RKO (cell line): ENCODE measurements around the gene CRYGN.

Experiments
- DNase-seq: peaks from one replicate; pipeline ENCODE4 v3.0.0-alpha.2; 2016; ENCODE audit warnings: low spot score

The CRYGN gene

DNA sequence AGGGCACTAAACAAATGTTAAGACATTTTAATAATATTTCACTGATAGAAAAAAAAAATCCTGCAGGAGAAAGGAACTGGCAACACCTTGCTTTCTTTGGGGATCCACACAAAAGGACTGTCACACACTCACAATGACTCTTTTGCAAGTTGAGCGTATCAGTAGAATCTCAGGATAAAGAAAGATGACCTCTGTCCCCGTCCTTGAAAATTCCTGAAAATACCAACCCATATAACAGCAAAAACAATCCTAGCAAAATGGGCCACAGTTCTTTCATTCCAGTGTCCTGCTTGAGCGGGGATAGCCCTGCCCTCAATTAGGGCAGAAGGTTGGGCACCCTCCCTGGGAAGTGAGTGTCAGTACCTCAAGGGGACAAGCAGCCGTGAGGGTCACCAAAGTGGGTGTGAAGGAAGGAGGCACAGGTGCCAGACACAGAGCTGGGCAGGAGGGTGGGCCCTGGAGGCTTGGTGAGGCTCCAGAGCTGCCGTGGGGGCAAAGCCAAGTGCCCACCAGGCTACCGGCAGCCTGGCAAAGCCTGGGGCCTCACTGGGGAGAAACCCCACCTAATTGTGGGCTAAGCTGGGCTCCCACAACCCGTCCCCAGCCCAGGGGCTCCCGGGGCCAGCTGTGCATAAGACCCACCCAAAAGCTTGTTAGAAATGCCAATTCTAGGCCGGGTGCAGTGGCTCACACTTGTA, 32.9 kb downstream of the CRYGN start:
- no peak for DNase-seq

- DNase-seq: no peak
Observed at GRCh38 chr7:151406051-151406875, 33.7 kb downstream of the CRYGN start.

DNA sequence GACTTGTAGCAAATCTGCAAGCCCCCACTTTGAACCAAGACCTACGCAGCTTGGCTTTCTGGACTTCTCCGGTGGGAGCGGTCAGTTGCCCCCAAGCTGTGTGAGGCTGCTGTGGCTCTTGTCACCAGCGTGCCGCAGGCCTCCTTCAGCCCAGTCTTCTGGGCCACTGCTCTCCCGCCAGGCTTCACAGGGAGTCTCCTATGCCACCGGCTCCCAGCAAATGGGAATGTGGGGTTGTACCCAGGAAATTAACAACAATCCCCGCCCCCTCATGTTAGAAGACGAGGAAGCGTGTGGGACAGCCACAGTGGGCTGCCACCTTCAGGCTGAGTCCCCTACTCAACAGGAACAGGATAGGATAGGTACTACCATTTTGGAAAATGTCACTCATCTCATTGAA, 34.4 kb downstream of the CRYGN start:
- no peak for DNase-seq

- no peak for DNase-seq
Observed at GRCh38 chr7:151405056-151405455, 34.9 kb downstream of the CRYGN start.

DNA sequence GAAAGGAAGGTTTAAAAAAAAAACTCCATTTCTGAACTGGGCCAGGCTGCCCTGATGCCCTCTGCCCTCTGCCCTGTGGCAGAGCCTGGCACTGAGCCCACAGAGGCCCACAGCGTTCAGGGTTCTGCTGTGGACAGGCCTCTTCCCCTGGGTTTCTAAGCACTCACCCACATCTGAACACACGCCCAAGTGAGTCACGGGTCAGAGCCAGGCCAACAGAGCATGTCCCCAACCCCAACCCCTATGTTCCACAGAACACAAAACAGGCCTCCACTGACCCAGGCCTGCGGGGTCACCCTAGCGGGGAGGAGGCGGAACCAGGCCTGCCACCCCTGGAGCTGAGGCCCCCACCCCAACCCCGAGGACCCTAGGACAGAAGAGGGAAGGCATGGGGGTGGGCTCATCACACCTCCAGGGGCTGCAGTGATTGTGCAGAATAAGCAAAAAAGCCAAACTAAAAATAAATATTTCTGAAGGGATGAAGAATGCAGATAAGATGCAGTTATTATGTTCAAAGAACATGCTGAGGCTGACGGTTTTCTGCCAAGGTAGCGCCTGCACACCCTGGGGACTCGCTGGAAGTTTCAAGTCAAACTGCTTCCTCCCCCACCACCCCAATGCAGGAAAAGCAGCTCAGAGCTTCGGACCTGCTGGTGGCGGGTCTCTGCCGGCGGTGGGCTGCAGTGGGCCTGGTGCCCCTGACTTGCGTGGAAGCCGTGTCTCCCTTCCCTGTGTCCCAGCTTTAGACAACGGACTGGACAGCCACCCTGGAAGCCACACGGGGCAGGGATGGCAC, 35.5 kb downstream of the CRYGN start:
- DNase-seq: peak; percentile 29

DNA sequence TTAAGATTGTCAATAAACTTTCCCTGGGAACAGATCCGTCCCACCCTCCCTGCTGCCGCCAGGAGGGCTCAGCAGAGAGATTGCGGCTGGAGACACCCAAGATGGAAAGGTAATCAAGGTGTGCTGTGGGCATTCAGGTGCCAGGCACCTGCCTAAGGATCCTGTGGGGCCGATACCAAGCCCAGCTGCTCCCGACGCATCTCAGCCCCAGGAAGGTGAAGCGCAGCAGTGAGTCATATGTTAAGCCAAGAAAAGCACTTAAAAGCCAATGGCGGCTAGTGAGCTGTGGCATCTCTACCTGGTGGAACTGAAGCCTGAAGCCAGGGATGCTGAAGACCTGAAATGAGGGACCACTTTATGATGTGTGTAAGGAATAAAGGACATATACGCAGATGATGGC, 36.2 kb downstream of the CRYGN start:
- DNase-seq: no peak

DNA sequence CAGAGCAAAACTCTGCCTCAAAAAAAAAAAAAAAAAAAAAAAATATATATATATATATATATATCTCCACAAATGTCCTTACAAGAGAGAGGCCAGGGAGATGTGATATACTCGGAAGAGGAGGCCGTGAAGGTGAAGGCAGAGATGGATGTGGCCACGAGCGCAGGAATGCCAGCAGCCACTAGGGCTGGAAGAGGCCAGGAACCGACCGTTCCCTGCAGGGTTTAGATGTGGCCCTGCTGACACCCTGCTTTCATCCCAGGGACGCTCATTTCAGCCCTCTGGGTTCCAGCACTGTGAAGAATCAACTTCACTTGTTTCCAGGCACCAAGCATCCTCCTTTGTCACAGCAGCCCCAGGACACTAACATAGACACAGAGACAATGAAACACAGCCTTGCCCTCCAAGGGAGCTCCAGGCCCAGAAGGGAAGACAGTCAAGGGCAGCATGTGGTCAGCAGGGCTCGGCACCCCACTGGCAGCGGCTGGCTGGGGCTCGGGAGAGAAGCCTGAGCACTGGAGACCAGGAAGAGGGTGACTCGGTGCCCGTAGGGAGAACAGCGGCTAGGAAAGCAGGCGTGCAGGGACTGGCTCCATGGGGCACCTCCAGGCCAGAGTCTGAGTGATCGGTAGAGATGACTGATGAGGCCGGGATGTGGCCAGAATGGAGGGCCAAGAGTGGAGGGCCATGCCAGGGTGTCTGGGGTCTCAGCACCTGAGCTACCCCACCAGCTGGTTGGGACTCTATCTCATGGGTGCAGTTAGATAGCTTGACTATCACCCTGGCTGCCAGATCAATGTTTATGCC, 37.7 kb downstream of the CRYGN start:
- DNase-seq: no peak

- no peak for DNase-seq
Observed at GRCh38 chr7:151400626-151401315, 39.2 kb downstream of the CRYGN start.

DNA sequence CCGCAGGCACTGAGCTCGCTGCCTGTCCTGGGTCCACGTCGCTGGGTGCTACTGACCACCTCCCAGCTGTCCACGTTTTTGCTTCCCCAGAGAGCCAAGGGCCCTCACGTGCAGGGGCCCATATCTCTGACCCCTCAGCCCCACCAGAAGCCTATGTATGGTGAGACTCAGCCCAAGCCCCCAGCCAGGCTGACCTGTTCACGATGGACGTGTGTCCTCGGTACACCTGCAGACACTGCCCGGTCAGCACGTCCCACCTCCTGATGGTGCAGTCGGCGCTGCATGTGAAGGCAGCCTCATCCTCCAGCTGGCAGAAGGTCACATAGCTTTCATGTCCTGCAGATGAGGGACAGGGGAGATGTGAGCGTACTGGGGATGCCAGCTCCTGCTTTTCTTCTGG, 40.0 kb downstream of the CRYGN start:
- DNase-seq: no peak

GRCh38 chr7:151399305-151399601, 40.7 kb downstream of the CRYGN start:
- no peak for DNase-seq

DNA sequence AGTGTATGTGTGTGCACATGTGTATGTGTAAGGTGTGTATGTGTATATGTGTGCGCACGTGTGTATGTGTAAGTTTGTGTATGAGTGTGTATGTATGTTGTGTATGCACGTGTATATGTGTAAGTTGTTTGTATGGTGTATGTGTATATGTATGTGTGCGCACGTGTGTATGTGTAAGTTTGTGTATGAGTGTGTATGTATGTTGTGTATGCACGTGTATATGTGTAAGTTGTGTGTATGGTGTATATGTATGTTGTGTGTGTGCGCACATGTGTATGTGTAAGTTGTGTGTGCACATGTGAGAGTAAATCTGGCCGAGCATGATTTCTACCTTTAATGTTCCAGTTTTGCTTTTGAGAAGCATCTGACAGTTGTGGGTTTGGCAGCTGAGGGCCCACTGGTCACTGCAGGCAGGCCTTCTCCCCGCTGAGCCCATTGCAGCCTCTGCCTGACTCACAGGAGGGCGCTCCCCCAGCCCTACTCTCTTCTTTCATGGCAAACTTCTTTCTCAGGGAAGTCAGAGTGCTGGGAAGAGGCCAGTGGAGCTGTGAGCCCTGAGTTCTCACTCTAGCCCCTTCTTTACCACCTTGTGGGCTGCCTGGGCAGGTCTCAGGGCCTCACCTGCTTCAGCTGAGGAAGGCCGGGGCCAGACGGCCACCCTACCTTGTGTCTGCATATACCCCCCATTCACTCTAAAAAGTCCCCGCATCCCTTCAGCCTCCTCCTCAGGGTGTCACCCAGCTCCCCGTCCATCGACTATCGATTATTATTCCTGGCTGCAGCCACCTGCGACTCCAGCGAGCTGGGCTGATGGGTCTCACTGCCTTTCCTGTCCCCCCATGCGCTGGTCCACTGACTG, 41.3 kb downstream of the CRYGN start:
- no peak for DNase-seq

DNA sequence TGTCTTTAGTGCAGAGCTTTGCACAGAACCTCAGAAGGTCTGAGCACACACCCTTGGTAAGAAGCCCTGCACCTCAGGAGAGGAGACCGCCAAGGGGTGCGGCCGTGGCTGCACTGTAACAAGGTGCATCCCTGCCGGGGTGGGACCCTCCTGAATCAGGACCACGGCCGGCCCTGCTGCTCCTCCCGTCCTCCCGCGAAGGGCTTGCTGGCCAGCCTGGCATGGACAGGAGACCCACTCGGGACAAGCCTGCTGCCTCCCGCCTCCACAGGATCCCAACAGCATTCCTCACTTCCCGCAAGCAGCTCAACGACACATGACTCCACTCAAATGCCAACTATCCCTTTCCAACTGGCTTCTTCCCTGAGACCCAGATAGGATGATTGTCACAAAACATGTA, 42.9 kb downstream of the CRYGN start:
- DNase-seq: no peak

GRCh38 chr7:151396328-151396970, 43.5 kb downstream of the CRYGN start:
- DNase-seq: no peak

GRCh38 chr7:151395036-151395367, 44.9 kb downstream of the CRYGN start:
- DNase-seq: no peak

GRCh38 chr7:151394076-151395035, 45.6 kb downstream of the CRYGN start:
- DNase-seq: no peak

GRCh38 chr7:151393031-151393977, 46.6 kb downstream of the CRYGN start:
- DNase-seq: no peak

DNA sequence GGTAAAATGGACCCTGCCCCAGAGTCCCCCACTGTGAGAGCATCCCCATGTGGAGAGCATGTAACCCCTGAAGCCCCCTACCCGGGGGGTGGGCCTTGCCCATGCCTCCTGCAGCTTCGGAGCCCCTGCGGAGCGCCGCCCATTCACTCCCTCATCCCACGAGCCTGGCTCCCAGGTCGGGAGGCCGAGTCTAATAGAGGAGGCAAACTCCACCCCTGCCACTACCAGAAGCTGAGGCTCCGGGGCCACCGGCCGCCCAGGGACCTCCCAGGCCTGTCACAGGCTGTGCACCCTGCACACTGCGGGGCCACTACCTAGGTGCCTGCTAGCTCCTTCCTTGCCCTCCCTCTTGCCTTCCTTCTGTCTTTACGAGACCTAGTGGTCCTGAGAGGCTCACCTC, 47.5 kb downstream of the CRYGN start:
- DNase-seq: no peak

DNA sequence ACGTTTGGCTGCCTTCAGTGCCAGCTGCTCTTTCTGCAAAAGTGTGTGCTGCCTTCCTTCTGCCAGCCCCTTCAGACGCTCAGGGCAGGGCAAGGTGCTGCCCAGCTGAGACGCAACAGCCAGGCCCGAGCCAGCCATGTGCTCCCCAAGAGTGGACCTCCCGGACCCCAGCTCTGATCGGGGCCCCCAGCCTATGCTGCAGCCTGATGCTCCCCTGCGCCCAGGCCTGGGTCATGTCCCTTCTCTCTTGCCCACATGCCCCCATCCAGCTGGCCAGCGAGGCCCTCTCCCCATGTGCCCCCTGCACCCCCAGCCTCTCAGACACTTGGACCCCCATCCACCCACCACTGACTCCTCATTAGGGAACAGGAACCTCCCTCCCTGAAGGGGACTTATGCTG, 47.9 kb downstream of the CRYGN start:
- DNase-seq: no peak
